ENCODE data around the gene DUOXA2.
"Not testable (repeated sequence)": the region's sequence is repeated elsewhere in the genome, so short reads cannot be mapped to it uniquely, and the experiment has no call there.

The DUOXA2 gene

DNA sequence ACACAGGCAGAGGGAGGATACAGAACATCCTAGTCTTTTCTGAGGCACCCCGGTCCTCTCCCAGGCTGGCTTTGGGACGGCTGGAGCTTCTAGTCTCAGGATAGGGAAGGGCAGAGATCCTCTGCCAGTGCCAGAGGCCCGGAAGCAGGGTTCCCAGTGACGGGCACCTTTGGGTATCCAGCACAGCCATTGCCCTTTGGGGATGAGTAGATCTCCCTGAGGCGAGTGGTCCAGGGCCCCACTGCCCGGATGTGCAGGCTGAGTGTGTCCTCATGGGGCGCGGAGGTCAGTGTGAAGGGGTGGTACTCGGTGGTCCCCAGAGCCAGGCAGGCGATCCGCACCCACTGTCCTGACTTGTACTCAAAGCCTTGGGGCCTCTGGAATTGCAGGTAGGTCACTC lies 18.5 kb upstream of the DUOXA2 start:
- DNase-seq (ENCODE audit: low read depth) = no peak

DNA sequence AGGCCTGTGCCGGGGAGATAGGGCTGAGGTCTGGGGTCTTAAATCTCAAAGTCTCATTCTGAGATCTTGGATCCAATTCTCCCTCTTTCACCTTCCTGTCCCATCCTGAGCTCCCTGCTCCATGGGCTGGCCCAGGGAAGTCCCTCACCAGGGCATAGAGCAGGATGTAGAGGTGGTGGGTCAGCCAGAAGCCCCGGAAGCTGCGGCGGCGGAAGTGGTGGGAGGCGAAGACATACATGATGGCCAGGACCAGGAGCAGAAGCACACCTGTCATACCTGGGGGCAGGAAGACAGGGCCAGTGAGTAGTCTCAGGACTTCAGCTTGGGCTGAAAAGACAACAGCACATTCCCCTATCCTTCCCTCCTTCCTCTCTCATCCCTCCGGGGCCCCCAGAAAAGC lies 16.7 kb upstream of the DUOXA2 start:
- no peak for DNase-seq (ENCODE audit: low read depth)

DNA sequence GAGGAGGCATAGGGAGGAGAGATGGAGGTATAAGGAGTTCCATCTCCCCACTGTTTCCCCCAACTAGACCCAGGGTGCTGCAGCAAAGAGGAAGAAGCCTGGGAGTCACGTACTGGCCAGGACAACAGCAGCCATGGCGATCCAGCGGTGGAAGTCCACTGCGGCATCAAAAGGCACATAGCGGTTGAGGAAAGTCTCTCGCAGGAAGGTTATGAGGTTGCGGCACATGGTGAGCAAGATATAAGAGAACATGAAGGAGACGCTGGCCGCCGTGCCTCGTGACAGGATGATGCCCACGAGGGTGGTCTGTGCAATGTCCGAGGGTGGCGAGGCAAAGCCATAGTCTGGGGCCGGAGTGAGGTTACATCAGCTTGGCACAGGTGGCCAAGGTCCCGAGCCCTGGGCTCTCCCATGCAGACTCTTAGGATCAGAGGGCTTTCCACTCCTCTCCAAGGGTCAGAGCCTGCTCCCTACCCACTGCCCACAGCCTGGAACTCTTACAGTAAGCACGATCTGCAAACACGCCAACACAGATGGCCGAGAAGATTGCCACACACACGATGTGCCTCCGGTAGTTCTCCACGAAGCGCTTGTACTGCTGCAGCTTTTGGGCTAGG lies 14.5 kb upstream of the DUOXA2 start:
- no peak for DNase-seq (ENCODE audit: low read depth)

DNA sequence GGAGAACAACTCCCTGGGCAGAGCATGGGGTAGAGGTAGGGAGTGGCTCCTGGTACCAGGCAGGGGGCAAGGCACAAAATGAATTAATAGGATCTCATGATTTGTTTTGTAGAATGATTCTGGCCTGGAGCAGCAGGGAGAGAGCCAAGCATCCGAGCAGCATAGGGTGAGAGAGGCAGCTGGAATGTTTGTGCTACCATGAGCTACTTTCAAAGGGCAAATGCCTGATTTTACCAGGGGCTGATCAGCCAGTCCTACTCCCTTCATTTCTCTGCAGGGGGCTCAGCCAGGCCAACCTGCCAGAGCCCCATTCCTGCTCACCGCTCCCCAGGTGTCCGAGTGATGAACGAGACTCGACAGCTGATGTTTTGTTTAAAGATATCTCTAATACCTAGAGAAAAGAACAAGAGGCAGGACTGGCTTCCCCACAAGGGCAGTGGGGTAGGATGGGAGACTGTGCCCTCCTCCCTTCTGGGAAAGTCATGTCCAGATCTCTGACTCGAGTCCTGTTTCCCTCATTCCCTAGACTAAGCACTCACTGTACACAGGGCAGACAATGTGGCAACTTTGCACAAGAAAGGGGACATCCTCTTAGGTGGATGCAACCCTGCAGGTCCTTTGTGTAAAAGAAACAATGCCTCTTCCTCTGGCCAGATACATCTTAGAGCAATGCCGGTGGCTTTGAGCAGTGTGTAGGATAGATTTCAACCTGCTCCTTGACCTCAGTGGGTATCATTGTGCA lies 13.1 kb upstream of the DUOXA2 start:
- no peak for DNase-seq (ENCODE audit: low read depth)

DNA sequence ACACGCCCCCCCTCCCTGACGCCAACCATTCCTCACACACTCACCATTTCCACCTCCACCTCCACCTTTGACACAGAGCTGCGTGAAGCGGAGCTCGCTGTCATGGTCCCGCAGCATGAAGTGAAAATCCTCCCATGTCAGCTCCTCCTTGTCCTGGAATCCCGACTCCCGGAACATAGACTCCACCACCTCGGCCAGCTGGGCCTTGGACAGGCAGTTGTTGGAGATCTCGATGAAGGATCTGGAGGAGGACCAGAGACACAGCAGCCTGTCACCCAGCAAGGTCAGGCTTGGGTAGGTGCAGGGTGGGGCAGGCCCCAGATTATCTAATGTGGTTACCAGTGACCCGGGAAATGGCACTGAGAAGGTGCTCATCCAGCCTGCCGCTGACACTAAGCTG lies 12.4 kb upstream of the DUOXA2 start:
- no peak for DNase-seq (ENCODE audit: low read depth)

DNA sequence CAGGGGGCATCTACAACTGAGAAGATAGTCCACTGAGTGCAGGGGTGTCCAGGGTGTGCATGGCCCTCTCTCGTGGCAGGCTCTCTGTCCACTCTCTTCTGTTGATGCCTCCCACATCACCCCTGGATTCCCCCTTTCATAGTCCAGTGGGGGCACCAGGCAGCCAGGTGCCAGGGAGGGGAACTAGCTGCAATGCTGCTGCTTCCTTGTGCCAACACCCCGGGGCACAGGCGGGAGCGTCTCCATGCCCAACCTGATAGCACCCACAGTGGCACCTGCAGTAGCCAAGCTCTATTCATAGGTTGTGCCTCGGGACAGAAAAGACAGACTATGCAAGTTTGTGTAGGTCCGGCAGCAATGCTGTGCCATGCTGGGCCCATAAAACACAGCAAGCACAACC lies 11.9 kb upstream of the DUOXA2 start:
- no peak for DNase-seq (ENCODE audit: low read depth)

DNA sequence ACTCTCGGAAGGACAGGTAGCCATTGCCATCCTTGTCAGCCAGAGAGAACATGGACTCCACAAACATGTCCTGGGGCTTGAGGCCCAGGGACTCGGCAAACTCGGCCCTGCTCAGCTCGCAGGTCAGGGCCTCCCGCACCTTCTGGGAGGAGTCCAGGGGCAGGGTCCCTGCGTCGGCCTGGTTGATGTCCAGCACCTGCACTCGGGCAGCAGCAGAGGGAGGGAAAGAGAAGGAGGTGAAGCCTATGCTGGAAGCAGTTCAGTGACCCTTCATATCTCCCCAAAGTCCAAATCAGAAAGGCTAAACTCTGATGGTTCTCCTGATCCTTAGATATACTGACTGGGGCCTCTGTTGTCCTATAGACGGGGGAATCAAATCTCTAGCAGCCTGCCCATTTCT lies 10.0 kb upstream of the DUOXA2 start:
- DNase-seq (ENCODE audit: low read depth) = not testable (repeated sequence)

DNA sequence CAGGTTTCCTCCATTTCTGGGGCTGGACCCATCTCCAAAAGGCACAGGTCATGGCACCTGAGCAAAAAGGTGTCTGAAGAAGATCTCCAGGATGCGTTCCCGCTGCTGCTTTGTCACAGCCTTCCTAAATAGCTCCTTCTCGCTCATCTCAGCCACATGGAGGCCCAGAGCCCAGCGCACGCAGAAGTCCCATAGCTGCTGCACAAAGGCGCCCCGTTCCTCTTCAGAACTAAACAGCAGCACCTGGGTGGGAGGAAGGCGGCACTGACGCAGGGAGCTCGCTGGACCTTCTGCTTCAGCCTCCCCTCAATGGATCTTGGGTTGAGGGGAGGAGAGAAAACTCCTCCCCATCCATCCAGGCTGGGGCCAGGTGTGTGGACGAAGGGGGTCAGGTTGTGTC lies 8.5 kb upstream of the DUOXA2 start:
- no peak for DNase-seq (ENCODE audit: low read depth)

DNA sequence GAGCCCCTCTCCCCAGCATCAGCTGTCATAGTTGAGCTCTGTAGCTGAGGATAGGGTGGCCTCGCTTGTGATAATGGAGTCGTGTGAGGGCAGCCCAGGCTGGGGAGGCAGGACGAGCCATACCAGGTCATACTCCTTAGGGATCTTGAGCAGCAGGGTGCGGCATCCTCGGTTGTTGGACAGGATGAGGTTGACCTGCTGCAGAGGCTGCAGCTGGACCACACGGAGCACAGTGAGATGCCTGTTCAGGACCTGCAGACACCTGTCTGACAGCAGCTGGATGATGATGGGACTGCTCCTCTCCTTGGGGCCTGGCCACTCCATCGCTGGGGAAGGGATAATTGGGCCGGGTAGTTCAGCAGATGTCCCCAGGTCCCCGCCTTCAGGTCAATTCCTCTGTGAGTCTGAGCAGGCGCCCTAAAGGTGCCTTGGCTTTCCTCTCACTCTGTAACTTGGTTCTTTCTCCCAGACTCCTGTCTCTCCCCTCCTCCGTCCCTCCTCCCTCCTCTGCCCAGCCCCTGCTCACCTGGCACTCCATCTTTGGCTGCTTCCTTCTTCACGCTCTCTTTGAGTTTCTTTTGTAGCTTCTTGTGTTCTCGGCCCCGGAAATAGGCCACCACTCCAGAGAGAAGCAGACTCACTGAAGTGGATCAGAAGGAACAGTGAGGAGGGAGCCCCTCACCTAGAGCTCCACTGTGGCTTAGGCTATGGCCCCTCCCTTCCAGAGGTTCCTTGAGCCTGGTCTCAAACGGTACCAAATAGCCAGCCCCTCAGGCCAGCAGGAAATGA lies 7.9 kb upstream of the DUOXA2 start:
- no peak for DNase-seq (ENCODE audit: low read depth)

DNA sequence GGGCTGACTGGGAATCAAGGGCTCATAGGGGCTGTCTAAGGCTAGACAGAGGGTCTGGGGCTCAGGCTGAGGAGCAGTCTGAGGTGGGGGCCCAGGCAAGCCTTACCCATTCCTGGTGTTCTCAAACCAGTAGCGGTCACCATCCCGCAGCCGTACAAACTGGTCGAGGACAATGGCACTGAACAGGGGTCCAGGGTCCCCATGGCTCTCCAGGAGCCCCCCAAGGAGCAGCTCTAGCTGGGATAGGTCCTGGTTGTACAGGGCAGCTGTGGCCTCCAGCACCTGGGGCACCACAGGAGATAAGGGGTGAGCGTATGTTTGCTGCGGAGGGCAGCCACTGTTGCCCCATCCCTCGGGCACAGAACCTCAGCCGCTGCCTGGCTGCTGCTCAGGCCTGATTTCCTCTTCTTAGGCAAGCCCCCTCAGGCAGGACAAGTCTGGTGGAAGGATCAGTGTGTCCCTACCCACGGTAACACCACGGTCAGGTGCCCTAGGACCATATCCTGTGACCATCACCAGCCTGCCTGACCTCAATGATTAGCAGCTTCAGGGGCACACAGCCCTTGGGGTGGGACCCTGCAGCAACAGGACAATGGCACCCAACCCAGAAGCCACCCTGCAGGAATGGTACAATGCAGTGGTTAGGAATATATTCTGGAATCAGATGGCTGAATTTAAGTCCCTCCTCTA lies 6.0 kb upstream of the DUOXA2 start:
- DNase-seq (ENCODE audit: low read depth) = no peak

DNA sequence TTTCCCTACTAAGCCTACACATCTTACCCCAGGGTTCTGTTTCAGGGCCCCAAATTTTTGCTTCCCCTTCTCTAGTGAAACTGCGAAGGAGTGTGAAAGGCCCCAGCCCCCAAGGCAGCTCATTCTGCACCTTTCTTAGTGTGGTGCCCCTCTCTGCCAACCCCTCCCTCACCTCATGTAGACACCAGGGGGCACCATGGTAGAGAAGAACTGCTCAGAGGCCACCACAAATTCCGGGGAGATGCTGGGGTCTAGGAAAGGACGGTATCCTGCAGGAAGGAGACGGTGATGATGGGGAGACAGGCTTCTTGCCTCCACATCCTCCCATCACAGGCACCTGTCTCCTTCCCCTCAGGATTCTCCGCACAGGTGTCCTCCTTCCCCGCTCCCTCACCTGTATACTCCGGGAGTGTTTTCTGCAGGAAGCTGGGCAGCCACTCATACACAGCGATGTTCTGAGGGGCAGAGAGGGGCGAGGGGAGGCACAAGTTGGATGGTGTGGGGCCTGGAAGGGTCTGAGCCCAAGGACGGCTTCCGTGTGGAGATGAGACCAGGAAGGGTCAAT lies 3.8 kb upstream of the DUOXA2 start:
- DNase-seq (ENCODE audit: low read depth) = no peak

DNA sequence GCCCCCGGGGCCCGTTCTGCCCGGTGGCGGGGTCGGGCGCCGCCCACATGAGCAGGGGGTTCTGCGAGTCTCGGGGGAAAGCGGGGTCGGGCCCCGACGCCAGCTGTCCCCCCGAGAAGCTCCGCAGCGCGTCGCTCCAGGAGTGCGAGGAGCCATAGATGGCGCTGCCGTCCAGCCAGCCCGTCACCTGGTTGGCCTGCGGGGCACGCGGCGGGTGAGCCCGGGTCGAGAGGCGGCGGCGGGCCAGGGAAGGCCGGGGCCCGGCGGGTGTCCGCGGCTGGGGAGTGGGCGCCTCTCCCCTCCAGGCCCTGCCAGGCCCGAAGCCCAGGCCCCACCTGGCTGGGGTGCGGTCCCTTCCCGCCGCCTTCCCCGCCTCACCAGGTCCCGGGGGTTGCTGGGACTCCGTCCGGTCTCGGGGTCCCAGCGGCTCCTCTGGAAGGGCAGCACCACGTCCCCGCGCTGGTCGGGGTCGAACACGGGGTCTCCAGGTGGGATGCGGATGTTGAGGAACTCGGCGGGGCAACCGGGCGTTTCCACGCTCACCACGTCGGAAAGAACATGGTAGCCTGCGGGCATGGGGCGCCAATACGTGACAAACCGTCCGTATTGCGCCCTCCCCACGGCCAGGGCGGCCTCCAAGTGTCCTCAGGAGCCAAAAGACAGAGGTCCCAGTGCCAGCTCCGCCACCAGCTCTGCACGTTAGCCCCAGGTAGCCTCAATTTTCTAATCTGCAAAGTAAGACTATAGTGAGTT lies 2.6 kb upstream of the DUOXA2 start:
- DNase-seq (ENCODE audit: low read depth) = no peak

DNA sequence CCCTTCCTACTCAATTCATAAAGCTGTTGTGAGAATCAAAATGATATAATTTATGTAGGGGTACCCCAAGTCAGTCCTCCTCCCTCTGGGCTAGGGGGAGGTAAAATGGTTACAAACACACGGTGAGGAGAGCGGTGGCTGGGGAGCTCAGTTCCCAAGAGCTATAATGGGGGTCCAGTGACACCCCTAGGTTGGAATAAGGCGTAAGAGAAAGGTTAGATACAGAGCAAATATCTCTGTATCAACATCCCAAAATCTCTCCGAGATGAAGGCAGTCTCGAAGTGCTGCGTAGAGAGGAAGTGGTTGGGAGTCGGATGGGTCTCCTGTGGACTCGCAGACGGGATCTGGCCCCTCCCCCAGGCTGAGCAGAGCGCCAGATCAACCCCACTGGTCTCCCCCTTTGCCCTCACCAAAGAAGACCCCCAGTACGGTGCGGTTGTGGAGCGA lies 2.0 kb upstream of the DUOXA2 start:
- no peak for DNase-seq (ENCODE audit: low read depth)

DNA sequence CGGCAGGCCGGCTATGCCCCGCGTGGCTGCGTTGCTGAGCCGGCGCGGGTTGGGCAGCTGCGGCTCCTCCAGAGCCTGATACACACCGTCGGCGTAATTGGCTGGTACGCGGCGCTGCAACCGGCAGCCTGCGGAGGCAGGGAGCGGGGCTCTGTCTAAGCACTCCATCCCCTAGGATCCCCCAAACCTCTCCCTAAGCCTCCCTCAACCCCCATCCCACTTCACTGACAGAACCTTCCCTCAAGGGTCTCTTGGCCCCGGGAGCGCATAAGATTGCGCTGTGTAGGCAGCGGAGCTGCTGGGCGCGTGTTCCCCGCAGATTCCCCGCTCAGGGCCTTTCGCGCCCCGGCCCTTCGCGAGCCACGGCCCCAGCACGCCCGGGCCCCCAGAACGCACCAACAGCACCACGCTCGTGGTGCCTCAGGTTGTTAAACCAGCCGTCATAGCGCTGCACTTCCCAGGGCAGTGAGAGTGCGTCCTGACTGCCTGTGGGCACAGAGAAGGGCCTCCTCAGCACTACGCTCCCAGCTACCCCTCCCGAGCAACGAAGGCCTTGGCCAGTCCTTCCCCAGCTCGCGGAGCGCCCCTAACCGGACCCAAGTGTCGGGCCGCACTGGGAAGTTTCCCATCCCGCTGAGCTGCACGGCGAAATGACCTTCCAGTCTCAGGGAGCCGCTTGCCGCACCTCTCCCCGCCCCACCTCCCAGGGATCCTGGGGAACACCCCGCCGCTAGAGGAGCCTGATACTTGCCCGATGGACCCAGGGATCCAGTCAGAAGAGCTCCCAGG lies 1.3 kb upstream of the DUOXA2 start:
- no peak for DNase-seq (ENCODE audit: low read depth)

DNA sequence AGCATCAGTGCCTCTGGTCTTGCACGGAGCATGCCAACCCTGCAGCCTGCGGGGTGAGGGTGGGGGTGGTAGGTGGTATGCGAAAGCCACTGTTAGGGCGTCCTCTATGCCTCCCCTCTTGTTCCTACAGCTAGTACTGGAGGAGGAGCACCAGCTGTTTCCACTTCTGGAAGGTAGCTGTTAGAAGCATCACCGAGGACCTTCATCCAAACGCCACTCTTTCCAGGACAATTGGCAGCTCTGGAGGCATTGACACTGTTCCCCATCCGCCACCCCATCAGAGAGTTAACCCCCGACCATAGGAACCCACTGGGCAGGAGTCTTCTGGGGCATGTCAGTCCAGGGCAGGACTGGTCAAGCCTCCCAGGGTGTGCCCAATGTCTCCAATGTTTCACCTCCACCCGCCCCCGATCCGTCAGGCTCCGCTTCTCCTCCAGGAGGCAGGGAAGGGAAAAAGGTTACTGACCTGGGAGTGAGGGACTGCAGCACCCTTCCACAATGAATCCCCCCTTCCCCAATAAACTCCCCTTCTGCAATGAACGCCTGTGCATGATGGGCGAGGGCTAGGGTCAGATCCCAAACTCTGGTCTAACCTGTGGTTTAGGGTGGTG lies 641 bp upstream of the DUOXA2 start:
- no peak for DNase-seq (ENCODE audit: low read depth)

DNA sequence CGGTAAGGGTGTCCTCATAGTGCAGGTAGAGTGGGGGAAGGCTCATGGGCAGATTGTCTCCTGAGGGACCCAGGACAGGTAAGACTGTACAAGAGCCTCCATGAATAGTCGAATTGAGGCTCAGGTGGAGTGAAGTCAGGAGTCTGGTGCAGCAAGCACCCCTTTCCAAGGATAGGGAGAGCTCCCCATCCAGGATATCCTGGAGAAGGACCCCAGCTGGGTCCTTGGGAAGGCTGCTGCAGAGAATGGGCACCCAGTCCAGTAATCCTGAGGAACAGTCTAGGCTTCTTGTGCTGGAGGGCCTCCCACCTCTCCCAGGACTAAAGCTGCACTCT lies 592 bp downstream of the DUOXA2 start:
- DNase-seq (ENCODE audit: low read depth) = no peak

DNA sequence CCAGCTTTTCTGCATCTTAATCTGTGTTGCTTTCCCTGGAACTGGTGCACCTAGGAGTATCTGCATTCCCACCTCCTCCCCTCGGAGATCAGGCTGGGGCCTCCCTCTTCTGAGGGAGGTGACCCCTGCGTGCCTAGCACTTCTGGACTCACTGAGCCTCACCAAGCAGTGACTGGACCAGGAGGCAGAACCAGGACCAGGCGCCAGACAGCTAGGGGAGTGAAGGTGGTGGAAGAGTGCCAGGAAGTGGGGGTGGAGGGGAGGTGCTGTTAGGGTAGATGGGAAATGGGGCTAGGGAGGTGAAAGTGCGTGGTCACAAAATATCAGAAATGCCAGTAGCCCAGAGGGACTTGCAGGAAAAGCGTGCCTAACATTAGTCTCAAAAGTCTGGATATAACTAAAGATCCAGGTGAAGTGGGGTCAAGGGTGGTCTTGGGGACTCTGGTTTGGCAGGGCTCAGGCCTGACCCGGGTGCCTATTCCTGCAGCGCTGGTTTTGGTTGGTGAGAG lies 1.2 kb downstream of the DUOXA2 start:
- DNase-seq (ENCODE audit: low read depth) = no peak

DNA sequence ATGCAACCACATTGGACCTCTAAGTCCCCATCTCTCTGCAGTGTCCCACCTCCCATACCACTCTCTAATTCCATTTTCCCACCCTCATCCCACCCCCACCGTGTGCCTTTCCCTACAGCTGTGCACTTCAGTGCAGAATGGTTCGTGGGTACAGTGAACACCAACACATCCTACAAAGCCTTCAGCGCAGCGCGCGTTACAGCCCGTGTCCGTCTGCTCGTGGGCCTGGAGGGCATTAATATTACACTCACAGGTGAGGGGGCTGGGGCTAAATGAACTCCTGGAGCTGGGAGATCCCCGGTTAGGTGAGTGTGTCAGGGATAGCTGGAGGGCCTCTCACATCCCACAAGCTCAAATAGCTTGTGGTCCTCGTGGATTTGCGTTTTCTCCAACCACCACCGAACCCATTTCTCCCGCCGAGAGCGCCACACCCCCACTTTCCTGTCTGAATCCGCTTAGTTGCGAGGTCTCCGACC lies 1.9 kb downstream of the DUOXA2 start:
- DNase-seq (ENCODE audit: low read depth) = no peak

DNA sequence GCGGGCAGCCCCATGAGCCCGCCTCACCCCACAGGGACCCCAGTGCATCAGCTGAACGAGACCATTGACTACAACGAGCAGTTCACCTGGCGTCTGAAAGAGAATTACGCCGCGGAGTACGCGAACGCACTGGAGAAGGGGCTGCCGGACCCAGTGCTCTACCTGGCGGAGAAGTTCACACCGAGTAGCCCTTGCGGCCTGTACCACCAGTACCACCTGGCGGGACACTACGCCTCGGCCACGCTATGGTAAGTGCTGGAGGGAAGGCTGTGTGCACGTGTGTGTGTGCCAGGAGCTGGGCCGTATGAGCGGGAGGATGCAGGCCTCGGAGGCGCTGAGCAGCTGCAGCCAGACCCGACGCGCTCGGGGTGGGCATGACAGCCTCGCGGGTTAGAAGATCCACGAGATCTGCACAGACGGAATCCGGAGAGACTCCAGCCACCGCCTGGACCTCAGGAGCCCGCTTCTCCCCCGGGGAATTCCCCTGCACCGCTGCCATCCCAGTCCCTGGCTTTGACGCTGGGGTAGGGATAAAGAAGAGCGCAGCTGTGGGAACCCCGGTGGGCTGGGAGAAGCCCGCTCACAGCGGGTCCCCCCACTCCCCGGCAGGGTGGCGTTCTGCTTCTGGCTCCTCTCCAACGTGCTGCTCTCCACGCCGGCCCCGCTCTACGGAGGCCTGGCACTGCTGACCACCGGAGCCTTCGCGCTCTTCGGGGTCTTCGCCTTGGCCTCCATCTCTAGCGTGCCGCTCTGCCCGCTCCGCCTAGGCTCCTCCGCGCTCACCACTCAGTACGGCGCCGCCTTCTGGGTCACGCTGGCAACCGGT lies 2.6 kb downstream of the DUOXA2 start:
- DNase-seq (ENCODE audit: low read depth) = no peak

Measured in amniotic epithelial cell (primary cell).